GM23248 (cell line): ENCODE measurements around the gene ANKS1B. TPM values are rescaled to one million over a fixed set of nuclear protein-coding genes. Genes with fewer than 3 reads are reported as not detected.

Experiments
- DNase-seq: peaks from one replicate; pipeline ENCODE4 v3.0.0-alpha.2; 2015
- H2AFZ ChIP-seq: fragments of 200-600 bp; sonication (generic); 2 replicates; pipeline ENCODE4 v1.6.1; 2016; ENCODE audit warnings: antibody characterized with exemption
- H3F3A ChIP-seq: fragments of 200-600 bp; sonication (generic); 2 replicates; pipeline ENCODE4 v1.6.1; 2016; ENCODE audit warnings: mild to moderate bottlenecking, antibody characterized with exemption, mixed run types; ENCODE audit not compliant: insufficient read depth
- H3K27ac ChIP-seq: fragments of 200-600 bp; sonication (generic); 2 replicates; pipeline ENCODE4 v1.5.1; 2016; ENCODE audit warnings: mild to moderate bottlenecking
- H3K27me3 ChIP-seq: fragments of 200-600 bp; sonication (generic); replicated peaks from 2 replicates; pipeline ENCODE4 v1.6.1; 2016; ENCODE audit warnings: mild to moderate bottlenecking; ENCODE audit not compliant: insufficient read depth
- H3K36me3 ChIP-seq: fragments of 200-600 bp; sonication (generic); 2 replicates; pipeline ENCODE4 v1.6.1; 2016; ENCODE audit warnings: low read depth, mild to moderate bottlenecking
- H3K4me1 ChIP-seq: fragments of 200-600 bp; sonication (generic); 2 replicates; pipeline ENCODE4 v1.6.1; 2016; ENCODE audit warnings: mild to moderate bottlenecking; ENCODE audit not compliant: insufficient read depth
- H3K4me2 ChIP-seq: fragments of 200-600 bp; sonication (generic); one replicate; pipeline ENCODE4 v1.6.1; 2016; ENCODE audit warnings: mild to moderate bottlenecking; ENCODE audit not compliant: unreplicated experiment
- H3K4me3 ChIP-seq: fragments of 200-600 bp; sonication (generic); 2 replicates; pipeline ENCODE4 v1.5.1; 2016; ENCODE audit warnings: mild to moderate bottlenecking
- H3K79me2 ChIP-seq: fragments of 200-600 bp; sonication (generic); 2 replicates; pipeline ENCODE4 v1.6.1; 2016; ENCODE audit warnings: mild to moderate bottlenecking; ENCODE audit not compliant: insufficient read depth
- H3K9ac ChIP-seq: fragments of 200-600 bp; sonication (generic); 2 replicates; pipeline ENCODE4 v1.6.1; 2016; ENCODE audit warnings: mild to moderate bottlenecking
- H3K9me2 ChIP-seq: fragments of 200-600 bp; sonication (generic); 2 replicates; pipeline ENCODE4 v1.6.1; 2016; ENCODE audit warnings: mixed run types, mild to moderate bottlenecking, moderate library complexity; ENCODE audit not compliant: insufficient read depth
- H3K9me3 ChIP-seq: fragments of 200-600 bp; sonication (generic); one replicate; pipeline ENCODE4 v1.6.1; 2017; ENCODE audit warnings: low read depth
- H4K20me1 ChIP-seq: fragments of 200-600 bp; sonication (generic); 2 replicates; pipeline ENCODE4 v1.6.0; 2016; ENCODE audit not compliant: insufficient read depth
- EZH2 ChIP-seq: fragments of 200-600 bp; sonication (generic); IDR thresholded peaks from 2 replicates; pipeline ENCODE4 v1.6.1; 2018; ENCODE audit warnings: antibody characterized with exemption, mild to moderate bottlenecking; ENCODE audit not compliant: insufficient read depth, poor library complexity, severe bottlenecking
- EZH2phosphoT487 ChIP-seq: fragments of 200-600 bp; sonication (generic); IDR thresholded peaks from 2 replicates; pipeline ENCODE4 v1.6.1; 2018; ENCODE audit warnings: antibody characterized with exemption, moderate library complexity, mild to moderate bottlenecking, low read depth; ENCODE audit not compliant: insufficient read depth
- WGBS, 2 experiments: methylation state at CpG; one replicate each; pipeline ENCODE4 v1.1.6; 2015 to 2017; ENCODE audit warnings: low lambda C conversion rate in 2 of 2, low coverage in 1 of 2; ENCODE audit errors: missing lambda C conversion rate in 2 of 2; 5-methylcytosine and 5-hydroxymethylcytosine counted together
- in situ Hi-C: fragments of 300-500 bp; cut with MboI; formaldehyde crosslinking; loops from 2 replicates; pipeline ENCODE4 v1.15.0; 2020
- polyA plus RNA-seq: library from polyadenylated mRNA; unstranded; fragments of >200 nt; fragmentation: Nextera tagmentation; extraction: Ambion mirVana; gene quantifications from 2 replicates; pipeline ENCODE4 v1.2.1, GENCODE V29; 2016
- total RNA-seq: library from RNA; depleted of rRNA; stranded (reverse); fragments of >200 nt; shearing (Covaris generic); gene quantifications from 2 replicates; pipeline ENCODE4 v1.2.3, GENCODE V29; 2014

ANKS1B gene
- total and polyA plus RNA-seq, 2 experiments from 2014 or later: not detected

GRCh38 chr12:98727196-98727595, 1257.5 kb downstream of the ANKS1B start:
- peaks cover 27% of the 10 kb centered on the region for H3F3A ChIP-seq
- H3K27me3 ChIP-seq: no peaks in the 10 kb centered on the region
- H3K36me3 ChIP-seq: peaks cover 36% of the 10 kb centered on the region
- WGBS, 2 experiments: 98 to 100% methylated on average over 5 of the region's 5 CpGs
- H3K9ac ChIP-seq: no peak overlapping the region
- H2AFZ ChIP-seq: no peak overlapping the region
- H3K9me2 ChIP-seq: no peaks in the 10 kb centered on the region
- peaks cover 13% of the 10 kb centered on the region for H3K4me1 ChIP-seq
- H4K20me1 ChIP-seq: no peaks in the 10 kb centered on the region
- H3K79me2 ChIP-seq: no peaks in the 10 kb centered on the region
- H3K4me2 ChIP-seq: no peak overlapping the region
- H3K9me3 ChIP-seq: no peaks in the 10 kb centered on the region
- in situ Hi-C loops: loop anchor here (10.0 kb wide), 1 partner anchor 268 kb away; no protein-coding TSS in a partner anchor
- no peak for DNase-seq
- no peak overlapping the region for H3K27ac ChIP-seq
- no peak for TF ChIP-seq EZH2phosphoT487
- TF ChIP-seq EZH2: no peak
- H3K4me3 ChIP-seq: no peak overlapping the region

DNA sequence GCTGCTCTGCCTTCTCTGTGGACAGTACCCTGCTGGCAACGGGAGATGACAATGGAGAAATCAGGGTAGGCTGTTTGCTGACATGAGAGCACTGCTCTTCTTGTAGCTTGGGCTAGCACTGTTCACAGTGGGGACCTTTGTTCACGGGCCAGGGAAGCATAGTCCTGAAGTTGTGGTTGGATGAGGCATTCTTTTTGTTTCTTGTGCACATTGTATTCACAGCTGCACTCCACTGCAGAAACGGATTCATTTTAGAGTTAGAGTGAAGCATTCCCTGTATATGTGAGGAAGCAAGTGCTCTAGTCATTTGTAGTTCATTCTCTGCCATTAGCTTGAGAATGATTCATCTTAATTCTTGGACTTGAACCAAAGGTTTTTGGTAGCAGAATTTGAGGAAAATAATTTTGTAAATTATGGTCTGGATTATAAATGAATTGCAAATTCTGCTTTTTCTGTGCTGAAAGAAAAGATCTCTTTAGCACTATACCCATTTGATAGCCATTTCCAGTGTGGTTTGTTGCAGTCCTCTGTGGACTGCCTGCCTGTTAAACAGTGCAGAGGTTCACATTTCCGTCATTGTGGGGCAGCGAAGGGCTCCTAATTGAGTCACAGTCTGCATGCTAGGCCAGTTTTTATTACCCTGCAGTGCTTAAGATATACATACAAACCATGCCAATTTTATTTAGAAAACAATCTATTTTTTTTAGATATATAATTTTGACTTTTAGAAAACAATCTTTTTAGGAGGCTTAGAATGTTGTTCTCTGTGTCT, 1259.1 kb downstream of the ANKS1B start:
- in situ Hi-C loops: loop anchor here (10.0 kb wide), 1 partner anchor 269 kb away; no protein-coding TSS in a partner anchor
- Histone ChIP-seq H3K9me3 (no peaks in the 10 kb centered on the region), H3K9ac (no peak overlapping the region), H3K4me1 (peaks cover 19% of the 10 kb centered on the region), H3K27me3 (no peaks in the 10 kb centered on the region), H3K9me2 (no peaks in the 10 kb centered on the region), H3K79me2 (no peaks in the 10 kb centered on the region), H3F3A (peaks cover 27% of the 10 kb centered on the region), H3K27ac (peak overlapping the region; percentile 30; the same call in 1 of the 2 replicates), H2AFZ (no peak overlapping the region), H3K36me3 (peaks cover 34% of the 10 kb centered on the region), H3K4me3 (no peak overlapping the region), H4K20me1 (no peaks in the 10 kb centered on the region), H3K4me2 (no peak overlapping the region)
- DNase-seq: peak; percentile 84
- 21 to 22% methylated on average over 5 of the region's 5 CpGs for WGBS, 2 experiments
- TF ChIP-seq EZH2phosphoT487 (no peak), EZH2 (no peak)

GRCh38 chr12:98724384-98725155, 1260.2 kb downstream of the ANKS1B start:
- peak; percentile 23 for DNase-seq
- Histone ChIP-seq H4K20me1 (no peaks in the 10 kb centered on the region), H2AFZ (no peak overlapping the region), H3K4me3 (no peak overlapping the region), H3F3A (peaks cover 27% of the 10 kb centered on the region), H3K4me1 (peaks cover 19% of the 10 kb centered on the region), H3K9me2 (no peaks in the 10 kb centered on the region), H3K79me2 (no peaks in the 10 kb centered on the region), H3K27me3 (no peaks in the 10 kb centered on the region), H3K36me3 (peaks cover 23% of the 10 kb centered on the region), H3K9me3 (no peaks in the 10 kb centered on the region), H3K9ac (no peak overlapping the region), H3K4me2 (no peak overlapping the region), H3K27ac (0 out of 2 replicates have a peak overlapping the region, but pooled peaks have one; percentile 30)
- 98% methylated on average over 5 of the region's 5 CpGs for WGBS, 2 experiments
- TF ChIP-seq EZH2phosphoT487 (no peak), EZH2 (no peak)
- in situ Hi-C loops: loop anchor here (10.0 kb wide), 1 partner anchor 270 kb away; no protein-coding TSS in a partner anchor

DNA sequence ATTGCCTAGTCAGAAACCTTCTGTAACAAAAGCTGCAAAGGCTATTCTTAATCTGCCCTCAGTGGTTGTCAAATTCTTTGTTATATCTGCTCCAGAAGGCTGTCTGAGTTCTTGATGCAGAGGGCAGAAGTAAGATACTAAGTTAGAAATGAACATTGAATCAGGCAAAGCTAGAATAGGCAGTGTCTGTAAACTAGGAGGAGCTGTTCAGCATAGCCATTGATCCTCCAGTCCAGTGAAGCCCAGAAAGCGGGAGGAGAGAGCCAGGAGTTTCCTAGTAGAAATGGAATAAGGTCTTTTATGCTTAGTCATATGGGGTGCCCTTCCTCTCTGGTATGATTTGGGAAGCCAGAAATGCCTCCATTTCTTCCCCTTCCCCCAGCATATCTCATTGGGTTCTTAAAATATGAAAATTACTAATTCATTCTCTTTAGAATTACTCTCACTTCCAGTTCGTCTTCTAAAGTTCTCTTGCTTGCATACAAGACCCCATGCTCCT, 1263.5 kb downstream of the ANKS1B start:
- H3K4me2 ChIP-seq: no peak overlapping the region
- no peak overlapping the region for H3K9ac ChIP-seq
- peaks cover 19% of the 10 kb centered on the region for H3K4me1 ChIP-seq
- H2AFZ ChIP-seq: no peak overlapping the region
- H3K27me3 ChIP-seq: no peaks in the 10 kb centered on the region
- 98 to 100% methylated on average over 2 of the region's 2 CpGs for WGBS, 2 experiments
- H3K9me3 ChIP-seq: no peaks in the 10 kb centered on the region
- no peak overlapping the region for H3K27ac ChIP-seq
- H3K4me3 ChIP-seq: no peak overlapping the region
- no peak for TF ChIP-seq EZH2
- TF ChIP-seq EZH2phosphoT487: no peak
- H3K36me3 ChIP-seq: peaks cover 14% of the 10 kb centered on the region; the same call in 1 of the 2 replicates
- in situ Hi-C loops: loop anchor here (10.0 kb wide), 1 partner anchor 274 kb away; no protein-coding TSS in a partner anchor
- no peak for DNase-seq
- H3K79me2 ChIP-seq: no peaks in the 10 kb centered on the region
- no peaks in the 10 kb centered on the region for H4K20me1 ChIP-seq
- H3K9me2 ChIP-seq: no peaks in the 10 kb centered on the region
- peaks cover 27% of the 10 kb centered on the region for H3F3A ChIP-seq
